ENCODE data around the gene ANTKMT.
A peak's percentile ranks its signal among the peaks of the same experiment; 100 is the strongest.
"Not testable (repeated sequence)": the region's sequence is repeated elsewhere in the genome, so short reads cannot be mapped to it uniquely, and the experiment has no call there.

The ANTKMT gene

DNA sequence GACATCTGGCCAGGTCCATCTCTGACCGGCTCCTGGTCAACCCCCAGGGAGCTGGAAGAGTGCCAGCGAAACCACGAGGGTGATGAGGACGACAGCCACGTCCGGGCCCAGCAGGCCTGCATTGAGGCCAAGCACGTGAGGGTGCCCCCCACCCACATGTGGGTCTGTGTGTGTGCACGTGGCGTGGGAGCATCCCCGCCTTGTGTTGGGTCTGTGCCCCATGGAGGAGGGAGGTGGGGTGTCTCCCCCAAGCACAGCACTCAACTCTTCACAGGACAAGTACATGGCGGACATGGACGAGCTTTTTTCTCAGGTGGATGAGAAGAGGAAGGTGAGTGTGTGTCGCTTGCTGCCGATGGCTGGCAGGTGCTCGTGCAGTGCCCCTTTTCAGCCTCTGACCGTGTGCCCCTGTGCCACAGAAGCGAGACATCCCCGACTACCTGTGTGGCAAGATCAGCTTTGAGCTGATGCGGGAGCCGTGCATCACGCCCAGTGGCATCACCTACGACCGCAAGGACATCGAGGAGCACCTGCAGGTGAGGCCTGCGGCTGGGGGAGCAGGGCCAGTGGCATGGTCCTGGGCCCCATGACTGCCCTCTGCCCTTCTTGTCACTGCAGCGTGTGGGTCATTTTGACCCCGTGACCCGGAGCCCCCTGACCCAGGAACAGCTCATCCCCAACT, 39.1 kb upstream of the ANTKMT start:
- no peak for DNase-seq

DNA sequence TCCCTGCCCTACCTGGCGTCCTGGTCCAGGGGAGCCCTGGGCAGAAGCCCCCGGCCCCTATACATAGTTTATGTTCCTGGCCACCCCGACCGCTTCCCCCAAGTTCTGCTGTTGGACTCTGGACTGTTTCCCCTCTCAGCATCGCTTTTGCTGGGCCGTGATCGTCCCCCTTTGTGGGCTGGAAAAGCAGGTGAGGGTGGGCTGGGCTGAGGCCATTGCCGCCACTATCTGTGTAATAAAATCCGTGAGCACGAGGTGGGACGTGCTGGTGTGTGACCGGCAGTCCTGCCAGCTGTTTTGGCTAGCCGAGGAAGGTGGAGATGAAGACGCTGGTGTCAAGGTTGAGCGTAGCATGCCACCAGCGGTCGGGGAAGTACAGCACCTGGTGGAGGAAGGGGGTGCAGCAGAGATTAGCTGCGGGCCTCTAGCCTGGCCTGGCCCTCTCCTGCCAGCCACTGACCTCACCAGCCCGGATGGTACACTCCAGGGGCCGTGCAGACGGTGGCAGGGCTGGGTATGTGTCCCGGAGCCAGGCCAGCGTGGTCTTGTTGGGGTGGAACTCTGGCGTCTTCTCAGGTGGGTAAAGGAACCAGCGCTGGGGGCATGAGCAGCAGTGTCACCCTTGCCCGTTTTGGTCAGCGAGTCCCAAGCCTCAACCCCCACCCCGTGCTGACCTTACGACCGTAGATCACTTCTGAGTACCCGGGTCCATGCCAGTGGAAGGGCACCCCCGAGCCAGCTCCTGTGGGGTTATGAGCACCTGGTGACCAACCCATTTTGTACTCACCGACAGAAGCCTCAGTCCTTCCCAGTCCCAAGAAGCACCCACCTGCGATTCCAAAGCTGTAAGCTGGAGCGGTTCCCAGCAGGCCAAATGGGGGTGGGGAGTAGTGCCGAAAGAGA, 38.2 kb upstream of the ANTKMT start:
- no peak for DNase-seq

DNA sequence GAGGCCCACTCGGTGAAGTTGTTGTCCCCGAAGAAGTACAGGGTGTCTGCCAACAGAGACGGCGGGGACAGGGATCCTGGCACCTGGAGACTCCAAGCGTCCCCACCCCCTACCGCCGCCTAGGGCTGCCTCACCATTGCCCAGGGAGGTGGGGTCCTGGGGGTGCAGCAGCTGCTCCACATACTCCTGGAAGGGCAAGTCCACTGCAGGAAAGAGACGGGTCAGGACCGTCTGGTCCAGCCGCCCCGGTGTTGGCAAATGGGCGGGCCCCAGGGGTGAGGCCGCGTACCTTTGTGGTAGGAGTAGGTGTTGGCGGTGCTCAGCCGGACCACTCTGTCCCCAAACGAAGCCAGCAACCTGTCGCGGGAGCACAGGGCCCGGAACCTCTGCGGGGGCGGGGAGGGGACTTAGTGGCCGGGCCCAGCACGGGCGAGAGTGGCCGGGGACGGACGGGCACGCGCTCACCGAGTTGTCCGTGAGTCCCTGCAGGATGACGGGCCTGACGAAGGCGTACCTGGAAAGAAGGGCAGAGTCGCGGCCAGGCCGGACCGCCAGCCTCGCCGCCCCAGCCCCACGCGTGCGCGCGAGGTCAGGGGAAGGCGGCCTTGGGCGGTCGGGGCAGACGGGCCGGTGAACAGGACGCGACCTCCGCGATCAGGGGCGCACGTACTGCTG, 37.4 kb upstream of the ANTKMT start:
- no peak for DNase-seq

DNA sequence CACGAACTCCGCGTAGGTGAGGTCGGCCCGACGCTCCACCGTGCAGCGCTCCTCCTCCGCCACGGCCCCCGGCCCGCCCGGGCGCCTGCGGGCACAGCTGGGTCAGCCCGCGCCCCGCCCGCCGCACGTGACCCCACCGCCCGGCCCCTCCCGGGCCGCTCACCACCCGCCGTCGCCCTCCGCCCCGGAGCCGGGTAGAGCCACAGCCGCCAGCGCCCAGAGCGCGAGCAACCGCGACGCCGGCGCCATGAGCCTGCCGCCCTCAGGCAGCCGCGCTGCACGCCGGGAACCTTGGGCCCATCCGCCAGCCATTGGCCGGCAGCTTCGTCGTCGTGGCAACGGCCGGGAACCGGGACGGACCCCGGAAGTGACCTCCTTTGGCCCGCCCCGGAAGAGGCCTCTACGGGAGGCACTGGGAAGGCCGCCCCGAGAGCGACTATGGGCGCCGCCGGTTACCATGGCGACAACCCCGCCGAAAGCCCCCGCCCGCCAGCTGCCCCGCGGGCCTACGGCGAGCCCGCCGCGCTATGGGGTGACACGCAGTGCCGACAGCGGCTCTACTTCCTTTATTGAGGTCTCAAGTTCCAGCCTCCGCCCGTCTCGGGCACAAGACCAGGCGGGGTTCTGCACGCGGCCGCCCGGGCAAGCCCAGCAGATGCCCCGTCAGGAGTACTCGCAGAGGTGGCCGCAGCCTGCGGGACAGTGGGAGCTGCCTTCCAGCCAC, 36.7 kb upstream of the ANTKMT start, which contains the start of gene JMJD8:
TSS of gene JMJD8 (minus strand) at position 264 of the 724 bp plus-strand sequence. CDS start at position 249, 15 bp downstream.
- peak; percentile 98 for DNase-seq

DNA sequence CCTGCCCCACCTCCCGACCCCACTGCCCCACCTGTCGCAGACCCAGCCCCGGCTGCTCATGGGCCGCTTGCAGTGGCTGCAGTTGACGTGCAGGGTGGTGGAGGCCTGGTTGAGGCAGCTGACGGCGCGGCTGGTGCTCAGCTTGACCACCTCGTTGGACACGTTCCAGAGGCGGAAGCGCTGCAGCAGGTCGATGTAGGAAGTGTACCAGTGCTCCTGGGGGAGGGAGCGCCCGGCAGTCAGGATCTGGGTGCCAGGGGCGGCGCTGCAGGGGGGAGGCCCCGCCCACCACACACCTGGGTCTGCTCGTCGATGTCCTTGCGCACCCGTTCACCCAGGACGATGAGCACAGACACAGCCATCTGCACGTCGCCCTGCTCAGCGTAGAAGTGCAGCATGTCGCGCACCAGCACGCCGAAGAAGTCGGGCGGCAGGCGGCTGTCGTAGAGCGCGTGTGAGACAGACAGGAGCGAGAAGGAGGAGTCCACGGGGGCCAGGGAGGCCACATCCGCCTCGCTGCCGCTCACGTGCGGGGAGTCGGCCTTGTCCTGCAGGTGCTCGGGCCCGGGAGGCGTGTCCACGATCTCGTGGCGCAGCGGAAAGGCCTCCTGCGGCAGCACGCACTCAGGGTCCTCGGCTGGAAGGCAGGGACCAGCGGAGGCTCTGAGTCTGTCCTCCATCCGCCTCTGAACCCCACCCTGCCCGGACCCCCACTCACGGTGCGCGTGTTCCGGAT, 35.8 kb upstream of the ANTKMT start:
- DNase-seq, result no peak

DNA sequence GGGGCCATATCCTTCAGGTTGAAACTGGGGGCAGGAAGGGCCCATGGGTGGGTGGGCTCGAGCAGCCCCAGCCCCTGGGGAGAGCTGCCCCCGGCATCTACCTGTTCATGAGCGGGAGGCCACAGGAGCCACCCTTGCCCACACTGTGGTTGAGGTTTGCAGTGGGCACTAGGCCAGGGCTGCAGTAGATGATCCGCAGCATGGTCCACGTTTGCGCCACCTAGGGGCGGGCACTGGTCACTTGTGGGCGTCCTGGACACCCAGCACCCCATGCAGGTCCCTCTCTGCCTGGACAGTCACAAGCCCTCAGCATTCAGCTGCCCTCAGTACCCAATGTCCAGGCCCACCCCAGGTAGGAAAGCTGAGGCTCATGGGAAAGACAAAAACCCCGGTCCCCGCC, 35.0 kb upstream of the ANTKMT start:
- peak; percentile 43 for DNase-seq

DNA sequence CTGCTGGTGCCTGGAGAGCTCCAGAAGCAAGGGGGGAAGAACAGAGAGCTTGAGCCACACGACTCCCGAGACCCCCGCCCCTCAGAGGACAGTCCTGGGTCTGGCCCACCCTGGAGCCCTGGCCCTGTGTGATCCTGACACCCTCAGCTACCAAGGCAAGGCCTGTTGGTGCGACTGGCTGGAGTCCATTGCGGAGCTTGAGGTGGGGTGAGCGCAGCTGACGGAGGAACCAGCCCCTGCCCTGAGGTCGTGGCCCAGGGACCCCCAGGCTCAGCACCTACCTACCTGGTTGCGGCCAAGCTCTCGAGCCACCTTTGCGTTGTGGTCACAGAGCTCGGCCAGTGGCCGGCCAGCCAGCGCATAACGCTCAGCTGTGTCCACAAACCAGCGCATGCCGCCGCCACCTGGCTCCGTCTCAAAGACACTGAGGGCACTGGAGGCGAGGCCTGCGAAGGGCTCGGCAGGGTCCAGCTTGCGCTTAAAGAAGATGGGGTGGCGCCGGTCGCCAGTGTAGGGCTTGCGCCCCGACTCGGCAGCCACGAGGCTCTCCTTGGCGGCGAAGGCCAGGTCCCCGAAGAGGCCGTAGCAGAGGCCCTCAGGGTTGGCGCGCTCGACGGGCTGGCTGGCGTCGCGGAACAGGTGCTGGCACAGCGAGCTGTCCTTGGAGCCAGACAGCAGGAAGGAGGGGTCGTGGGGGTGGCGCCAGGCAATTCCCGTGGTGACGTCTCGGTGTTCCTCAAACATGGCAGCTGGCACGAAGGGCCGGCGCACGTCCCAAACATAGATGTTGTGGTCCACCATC, 34.3 kb upstream of the ANTKMT start:
- no peak for DNase-seq

DNA sequence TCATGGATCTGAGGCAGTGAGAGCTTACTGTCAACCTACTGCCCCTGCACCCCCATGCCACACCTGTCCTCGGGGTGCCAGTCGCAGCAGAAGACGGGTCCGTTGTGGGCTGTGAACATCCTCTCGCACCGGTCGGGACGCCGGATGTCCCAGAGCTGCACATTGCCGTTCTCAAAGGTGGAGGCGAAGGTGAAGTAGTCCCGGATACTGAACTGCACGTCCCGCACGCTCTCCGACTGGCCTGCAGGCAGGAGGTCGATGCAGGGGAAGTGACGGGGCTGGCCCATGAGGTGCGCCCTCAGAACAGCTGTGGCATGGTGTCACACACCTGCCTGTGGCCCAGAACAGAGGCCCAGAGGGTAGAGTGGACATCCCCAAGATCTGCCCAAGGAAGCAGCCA, 33.4 kb upstream of the ANTKMT start:
- DNase-seq, result no peak

DNA sequence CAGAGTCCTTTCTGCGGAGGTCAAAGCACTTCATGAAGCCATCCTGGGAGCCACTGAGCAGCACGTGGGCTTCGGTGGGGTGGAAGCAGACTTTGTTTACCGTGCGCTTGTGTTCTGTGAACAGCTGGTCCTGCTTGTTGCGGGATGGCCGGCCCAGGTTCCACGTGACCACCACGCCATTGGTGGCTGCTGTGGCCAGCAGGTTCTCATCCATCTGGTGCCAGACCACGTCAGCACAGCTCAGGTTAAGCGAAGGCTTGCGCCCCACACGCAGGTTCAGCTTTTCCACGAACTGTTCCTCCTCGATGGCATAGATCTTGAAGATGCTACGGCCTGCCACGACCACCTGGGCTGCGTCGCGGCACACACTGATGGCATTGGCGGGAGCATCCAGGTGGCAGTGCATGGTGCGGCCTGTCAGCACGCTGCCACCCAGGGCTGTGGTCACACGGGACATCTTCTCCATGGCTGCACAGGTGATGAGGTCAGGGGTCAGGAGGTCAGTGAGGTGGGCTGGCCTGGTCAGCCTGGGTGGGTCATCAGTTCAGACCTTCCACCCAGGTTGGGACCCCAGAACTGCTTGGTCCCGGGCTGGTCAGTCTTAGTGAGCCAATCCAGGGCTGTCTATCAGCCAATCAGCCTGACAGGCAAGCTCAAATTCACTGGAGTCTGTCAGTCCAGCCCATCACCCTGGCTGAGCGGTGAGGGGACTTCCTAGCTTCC, 31.6 kb upstream of the ANTKMT start:
- no peak for DNase-seq

DNA sequence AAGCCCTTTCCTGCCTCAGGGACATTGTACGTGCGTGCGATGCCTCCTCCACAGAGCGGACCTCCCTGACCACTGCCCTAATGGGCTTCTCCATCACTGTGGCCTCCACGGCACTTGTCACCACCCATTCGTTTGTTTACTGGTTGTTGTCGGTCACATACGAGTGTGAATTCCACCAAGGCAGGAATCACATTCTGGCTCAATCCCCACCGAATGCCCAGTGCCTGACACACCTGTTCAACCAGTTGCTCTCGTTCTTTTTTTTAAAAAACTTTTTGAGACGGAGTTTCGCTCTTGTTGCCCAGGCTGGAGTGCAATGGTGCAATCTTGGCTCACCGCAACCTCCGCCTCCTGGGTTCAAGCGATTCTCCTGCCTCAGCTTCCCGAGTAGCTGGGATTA, 29.7 kb upstream of the ANTKMT start:
- not testable (repeated sequence) for DNase-seq

DNA sequence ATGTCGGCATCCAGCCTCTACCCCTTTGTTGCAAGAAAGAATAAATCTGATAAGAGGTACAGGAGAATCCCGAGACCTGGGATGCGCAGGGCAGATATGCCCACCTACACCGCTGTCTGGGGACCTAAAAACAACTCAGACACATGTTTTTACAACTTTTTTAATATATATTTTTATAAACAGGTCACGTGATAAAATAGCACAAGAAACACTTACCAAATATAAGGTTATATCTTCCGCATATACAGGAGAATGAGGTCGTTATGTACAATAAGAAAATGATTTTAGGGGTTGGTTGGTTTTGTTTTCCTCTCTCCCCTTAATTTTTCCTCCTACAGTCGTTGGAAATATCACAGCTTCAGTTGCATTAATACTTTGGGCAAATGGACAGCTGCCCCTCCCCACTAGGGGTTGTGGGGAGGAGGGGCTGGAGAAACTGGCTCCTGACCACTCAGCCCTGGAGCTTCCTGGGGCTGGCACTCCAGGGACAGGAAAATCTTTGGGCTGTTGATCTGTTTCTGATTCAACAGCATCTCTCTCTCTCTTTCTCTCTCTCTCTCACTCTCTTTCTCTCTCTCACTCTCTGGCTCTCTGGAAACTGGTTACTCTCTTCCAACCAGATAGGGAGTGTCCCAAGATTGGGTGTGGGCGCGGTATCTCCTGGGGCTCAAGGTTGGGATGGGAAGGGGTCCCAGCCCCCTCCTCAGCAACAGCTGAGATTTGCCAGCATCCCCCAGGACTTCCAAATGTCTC, 28.4 kb upstream of the ANTKMT start:
- DNase-seq, result no peak

DNA sequence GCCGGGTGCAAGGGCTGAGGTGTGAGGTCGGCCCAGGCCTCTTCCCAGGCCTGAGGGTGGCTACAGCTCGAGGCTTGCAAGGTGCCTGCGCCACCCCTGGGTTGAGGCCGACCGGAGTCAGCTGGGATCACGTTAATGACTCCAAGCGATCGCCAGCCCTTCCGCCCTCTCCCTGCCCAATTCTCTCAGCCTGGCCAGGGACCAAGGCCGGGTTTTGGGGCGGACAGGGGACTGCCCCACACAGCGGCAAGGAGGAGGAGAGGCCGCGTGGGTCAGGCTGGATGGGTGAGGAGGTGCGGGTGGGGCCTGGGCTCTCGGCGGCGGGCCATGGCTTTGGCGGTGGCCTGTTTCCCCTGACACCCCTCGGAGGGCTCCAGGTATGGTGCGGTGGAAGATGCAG, 27.6 kb upstream of the ANTKMT start:
- no peak for DNase-seq

DNA sequence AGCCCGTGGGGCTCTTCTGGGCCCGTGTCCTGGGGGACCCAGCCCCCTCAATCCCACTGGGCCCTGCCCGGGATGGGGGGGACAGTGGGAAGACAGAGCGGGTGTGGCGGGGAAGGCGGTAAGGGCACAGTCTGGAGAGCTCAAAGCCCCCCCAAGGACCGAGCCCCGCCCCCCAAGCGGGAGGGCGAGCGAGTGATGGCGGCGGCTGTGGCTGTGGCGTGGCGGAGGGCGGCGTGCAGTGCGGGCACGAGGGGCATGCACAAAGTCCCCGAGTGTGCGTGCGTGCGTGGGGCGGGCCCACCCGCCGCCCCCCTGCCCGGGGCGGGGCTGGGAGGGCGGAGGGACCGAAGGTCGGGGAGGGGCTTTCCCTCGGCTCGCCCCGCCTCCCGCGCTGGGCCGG, 27.2 kb upstream of the ANTKMT start:
- no peak for DNase-seq

DNA sequence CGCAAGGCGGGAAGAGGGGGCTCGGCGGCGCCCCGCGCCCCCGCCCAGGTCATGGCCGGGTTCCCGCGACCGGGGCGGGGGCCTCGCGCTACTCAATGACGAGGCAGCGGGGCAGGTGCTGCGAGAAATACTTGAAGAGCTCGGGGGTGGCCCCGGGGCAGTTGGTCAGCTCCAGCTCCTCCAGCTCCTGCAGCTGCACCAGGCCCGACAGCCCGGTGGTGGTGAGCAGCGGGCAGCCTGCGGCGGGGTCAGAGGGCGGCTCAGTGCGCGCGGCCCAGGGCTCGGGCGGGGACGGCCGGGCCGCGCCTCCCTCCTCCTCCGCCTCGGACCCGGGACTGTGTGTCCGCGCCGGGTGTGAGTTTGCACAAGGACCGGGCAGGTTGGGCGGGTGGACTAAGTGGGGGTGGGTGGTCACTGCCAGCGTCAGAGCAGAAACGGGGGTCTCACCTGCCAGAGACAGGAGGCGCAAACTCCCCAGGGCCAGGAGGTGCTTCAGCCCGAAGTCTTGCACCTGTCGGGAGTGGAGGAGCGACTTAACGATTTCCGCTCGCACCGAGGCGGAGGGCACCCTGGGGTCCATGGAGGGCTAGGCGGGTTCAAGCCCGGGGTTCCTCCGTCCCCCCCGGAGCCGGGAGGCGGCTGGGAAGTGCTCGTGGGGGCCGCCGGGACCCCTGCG, 26.6 kb upstream of the ANTKMT start:
- no peak for DNase-seq

DNA sequence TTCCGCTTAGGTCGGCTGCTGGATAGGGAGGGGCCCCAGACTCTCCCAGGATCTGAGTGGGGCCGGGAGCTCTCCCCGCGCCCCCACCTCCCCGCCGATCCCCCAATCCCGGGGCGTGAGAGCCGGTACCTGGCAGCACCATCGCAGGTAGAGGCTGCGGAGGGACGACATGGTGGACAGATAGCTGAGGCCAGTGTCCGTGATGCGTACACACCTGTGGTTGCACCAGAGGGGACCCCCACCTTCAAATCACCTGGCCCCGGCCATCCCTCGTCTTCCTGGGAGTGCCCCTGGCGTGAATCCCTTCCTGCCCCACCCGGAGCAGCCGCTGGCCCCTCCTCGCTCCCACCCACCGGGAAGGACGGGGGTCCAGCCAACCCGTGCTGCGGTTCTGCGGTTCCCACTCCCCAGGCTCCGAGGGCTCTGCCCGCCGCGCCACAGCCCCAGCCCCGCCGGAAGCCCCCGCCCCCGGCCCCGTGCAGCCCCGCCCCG, 26.0 kb upstream of the ANTKMT start:
- DNase-seq, result no peak

DNA sequence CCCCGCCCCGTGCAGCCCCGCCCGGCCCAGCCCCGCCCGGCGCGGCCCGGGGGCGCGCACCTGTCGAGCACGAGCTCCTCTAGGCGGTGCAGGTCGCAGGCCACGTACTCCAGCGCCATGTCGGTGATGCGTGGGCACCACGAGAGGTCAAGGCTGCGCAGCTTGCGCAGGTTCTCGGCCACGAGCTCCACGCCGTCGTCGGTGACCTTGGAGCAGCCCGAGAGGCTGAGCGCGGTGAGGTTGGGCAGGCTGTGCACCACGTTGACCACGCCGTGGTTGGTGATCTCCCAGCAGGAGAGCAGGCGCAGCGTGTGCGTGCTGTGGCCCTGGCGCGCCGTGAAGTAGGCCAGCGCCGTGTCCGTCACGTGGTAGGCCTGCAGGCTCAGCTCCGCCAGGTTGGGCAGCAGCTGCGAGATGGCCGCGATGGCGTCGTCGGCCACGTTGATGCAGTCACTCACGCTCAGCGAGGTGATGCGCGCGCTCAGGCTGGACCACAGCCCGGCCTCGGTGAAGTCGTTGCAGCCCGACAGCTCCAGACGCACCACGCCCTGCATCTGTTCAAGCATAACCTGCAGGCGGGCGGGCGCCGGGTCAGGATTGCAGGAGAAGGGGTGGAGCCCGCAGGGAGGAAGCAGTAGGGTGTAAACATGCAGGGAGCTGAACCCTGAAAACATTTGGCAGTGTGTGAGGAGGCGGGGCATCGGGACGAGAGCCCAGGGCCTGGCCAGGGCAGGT, 25.4 kb upstream of the ANTKMT start:
- no peak for DNase-seq

DNA sequence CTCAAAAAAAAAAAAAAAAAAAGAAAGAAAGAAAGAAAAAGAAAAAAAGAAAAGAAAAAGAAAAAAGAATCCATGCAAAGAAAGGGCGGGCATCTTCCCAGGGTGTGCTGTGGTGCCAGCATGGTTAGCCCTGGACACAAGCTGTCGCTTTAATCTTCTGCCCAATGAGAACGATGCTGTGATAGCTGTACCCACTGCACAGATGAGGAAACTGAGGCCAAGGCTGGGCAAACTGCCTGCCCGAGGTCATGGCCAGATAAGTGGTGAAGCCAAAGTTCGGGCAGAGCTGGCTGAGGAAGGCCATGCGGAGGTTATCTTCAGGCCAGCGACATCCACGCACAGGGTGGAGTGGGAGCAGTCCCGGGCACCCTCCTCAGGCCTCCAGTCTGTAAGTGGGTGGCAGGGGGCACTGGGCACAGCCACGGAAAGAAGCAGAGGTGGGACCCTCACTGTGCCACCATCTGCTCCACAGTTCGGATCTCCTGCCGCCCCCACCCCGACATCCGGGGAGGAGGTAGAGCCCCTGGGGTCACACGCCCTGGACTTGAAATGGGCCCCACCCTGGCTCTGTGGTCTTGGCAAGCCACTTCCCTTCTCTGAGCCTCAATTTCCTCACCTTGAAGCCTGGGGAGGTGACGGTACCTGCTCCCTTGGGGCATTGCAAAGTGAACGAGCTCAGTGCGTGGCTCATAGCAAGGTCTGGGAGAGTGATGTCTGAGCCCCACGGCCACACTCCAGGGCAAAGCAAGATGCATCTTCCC, 21.9 kb upstream of the ANTKMT start:
- no peak for DNase-seq

Data from suppressor macrophage treated with lipopolysaccharide for 4 hours (primary cell).